ENCODE data around the gene RPTN.

Gene RPTN

DNA sequence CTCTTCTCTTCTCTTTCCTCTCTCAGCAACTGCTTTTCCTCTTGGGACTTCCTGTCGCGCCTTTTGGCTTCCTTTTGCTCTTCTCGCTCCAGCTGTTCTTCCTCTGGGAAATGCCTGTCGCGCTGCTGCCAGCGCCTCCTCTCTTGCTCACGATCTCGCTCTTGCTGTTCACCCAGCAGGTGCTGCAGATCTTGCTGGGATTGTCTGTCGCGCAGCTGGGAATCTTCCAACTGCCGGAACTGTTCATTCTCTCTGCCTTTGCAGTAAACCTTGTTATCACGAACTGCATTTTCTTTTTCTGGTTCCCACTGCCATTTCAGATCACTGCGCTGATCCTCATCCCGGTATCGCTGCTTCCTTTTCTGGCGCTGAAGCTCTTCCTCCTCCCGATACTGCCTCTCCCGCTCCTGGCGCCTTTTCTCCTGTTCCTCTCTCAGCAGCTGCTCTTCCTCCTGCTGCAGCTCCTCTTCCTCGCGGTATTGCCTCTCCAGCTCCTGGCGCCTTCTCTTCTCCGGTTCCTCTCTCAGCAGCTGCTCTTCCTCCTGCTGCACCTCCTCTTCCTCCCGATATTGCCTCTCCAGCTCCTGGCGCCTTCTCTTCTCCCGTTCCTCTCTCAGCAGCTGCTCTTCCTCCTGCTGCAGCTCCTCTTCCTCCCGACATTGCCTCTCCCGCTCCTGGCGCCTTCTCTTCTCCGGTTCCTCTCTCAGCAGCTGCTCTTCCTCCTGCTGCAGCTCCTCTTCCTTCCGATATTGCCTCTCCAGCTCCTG lies 49.6 kb downstream of the RPTN start:
- no peak for DNase-seq (ENCODE audit: extremely low spot score)
- ChIA-PET CTCF (interaction anchor here (1.4 to 2.2 kb wide), 2 partner anchors 74 to 79 kb away, joined by 4 to 5 read pairs; no protein-coding TSS in a partner anchor), POLR2A (no interaction called here)
- no peak for TF ChIP-seq CTCF (IDR thresholded peaks at IDR 0.05; ENCODE audit: control extremely low read depth, extremely low read depth, low read depth, missing control alignments)

GRCh38 chr1:152108882-152109222 lies 50.2 kb downstream of the RPTN start:
- no peak for DNase-seq (ENCODE audit: extremely low spot score)
- no peak for TF ChIP-seq CTCF (IDR thresholded peaks at IDR 0.05; ENCODE audit: control extremely low read depth, extremely low read depth, low read depth, missing control alignments)
- ChIA-PET CTCF (interaction anchor here (2.2 kb wide), 1 partner anchor 75 kb away, joined by 5 read pairs; no protein-coding TSS in a partner anchor), POLR2A (no interaction called here)

DNA sequence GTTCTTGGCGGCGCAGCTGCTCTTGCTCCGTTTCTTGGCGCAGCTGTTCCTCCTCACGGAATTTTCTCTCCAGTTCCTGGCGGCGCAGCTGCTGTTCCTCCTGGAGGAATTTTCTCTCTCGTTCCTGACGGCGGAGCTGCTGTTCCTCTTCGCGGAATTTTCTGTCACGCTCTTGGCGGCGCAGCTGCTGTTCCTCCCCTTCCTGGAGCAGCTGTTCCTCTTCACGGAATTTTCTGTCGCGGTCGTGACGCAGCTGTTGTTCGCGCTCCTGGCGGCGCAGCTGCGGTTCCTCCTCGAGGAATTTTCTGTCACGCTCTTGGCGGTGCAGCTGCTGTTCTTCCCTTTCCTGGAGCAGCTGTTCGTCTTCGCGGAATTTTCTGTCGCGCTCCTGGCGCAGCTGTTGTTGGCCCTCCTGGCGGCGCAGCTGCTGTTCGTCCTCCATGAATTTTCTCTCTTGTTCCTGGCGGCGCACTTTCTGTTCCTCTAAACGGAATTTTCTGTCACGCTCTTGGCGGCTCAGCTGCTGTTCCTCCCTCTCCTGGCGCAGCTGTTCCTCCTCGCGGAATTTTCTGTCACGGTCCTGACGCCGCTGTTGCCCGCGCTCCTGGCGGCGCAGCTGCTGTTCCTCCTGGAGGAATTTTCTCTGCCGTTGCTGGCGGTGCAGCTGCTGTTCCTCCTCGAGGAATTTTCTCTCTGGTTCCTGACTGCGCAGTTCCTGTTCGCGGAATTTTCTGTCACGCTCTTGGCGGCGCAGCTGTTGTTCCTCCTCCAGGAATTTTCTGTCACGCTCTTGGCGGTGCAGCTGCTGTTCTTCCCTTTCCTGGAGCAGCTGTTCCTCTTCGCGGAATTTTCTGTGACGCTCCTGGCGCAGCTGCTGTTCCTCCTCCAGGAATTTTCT lies 50.8 kb downstream of the RPTN start:
- no peak for DNase-seq (ENCODE audit: extremely low spot score)
- ChIA-PET POLR2A (no interaction called here), CTCF (interaction anchor here (1.1 kb wide), 1 partner anchor 77 kb away, joined by 3 read pairs; no protein-coding TSS in a partner anchor)
- no peak for TF ChIP-seq CTCF (IDR thresholded peaks at IDR 0.05; ENCODE audit: control extremely low read depth, extremely low read depth, low read depth, missing control alignments)

GRCh38 chr1:152107031-152107983 lies 51.7 kb downstream of the RPTN start:
- TF ChIP-seq CTCF (IDR thresholded peaks at IDR 0.05; ENCODE audit: control extremely low read depth, extremely low read depth, low read depth, missing control alignments) = no peak
- POLR2A ChIA-PET = no interaction called here
- CTCF ChIA-PET = interaction anchor here (1.1 kb wide), 1 partner anchor 77 kb away, joined by 3 read pairs; no protein-coding TSS in a partner anchor
- DNase-seq (ENCODE audit: extremely low spot score) = no peak

DNA sequence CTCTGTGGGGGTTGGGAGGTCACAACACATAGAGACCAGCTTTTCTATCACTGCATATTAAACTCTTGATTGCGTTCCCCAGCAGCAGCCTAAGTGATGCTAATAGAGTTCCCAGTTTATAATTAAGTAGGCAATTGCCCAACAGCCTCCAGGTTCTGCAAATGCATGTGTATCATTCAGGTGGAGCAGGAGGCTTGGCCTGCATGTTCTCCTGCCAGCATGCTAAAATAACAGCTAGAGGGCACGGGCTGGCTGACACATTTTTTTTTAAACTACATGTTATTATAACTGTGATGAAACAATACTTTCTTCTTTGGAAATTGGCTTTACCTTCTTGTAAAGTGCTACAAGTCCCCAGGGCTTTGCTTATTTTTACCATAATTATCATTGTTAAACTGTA lies 54.2 kb downstream of the RPTN start:
- TF ChIP-seq CTCF (IDR thresholded peaks at IDR 0.05; ENCODE audit: control extremely low read depth, extremely low read depth, low read depth, missing control alignments) = no peak
- ChIA-PET CTCF (no interaction called here), POLR2A (no interaction called here)
- DNase-seq (ENCODE audit: extremely low spot score) = no peak

Measured in GM10248 (cell line).